Iris pigment epithelial cell (primary cell): Measurements from ENCODE around the gene AZU1.

Experiments used
- DNase-seq: peaks from one replicate; pipeline ENCODE4 v3.0.0-alpha.2; 2011; ENCODE audit warnings: low read depth

AZU1 gene

DNA sequence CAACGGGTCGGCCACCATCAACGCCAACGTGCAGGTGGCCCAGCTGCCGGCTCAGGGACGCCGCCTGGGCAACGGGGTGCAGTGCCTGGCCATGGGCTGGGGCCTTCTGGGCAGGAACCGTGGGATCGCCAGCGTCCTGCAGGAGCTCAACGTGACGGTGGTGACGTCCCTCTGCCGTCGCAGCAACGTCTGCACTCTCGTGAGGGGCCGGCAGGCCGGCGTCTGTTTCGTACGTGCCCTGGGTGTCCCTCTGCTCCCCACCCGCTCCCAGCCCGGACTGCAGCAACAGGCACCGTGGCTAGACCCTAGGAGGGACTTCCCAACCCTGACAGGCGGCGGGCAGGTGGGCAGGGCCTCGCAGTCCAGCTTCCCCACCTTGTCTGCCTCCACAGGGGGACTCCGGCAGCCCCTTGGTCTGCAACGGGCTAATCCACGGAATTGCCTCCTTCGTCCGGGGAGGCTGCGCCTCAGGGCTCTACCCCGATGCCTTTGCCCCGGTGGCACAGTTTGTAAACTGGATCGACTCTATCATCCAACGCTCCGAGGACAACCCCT lies 28.0 kb downstream of the AZU1 start:
- DNase-seq = no peak

DNA sequence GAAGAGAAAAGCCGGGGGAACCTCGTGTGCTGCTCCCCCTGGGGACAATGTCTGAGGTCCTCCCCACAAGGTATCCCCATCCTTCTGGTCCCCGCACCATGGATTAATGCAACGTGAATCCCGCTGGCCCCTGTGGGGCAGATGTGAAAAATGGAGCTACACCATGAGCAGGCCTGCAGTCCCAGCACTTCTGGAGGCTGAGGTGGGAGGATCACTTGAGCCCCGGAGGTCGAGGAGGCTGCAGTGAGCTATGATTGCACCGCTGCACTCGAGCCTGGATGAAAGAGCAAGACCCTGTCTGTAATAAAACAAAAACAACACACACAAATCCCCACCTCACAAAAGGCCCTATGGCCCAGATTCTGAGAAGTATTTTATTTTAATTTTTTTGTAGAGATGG lies 30.6 kb downstream of the AZU1 start:
- DNase-seq = no peak

DNA sequence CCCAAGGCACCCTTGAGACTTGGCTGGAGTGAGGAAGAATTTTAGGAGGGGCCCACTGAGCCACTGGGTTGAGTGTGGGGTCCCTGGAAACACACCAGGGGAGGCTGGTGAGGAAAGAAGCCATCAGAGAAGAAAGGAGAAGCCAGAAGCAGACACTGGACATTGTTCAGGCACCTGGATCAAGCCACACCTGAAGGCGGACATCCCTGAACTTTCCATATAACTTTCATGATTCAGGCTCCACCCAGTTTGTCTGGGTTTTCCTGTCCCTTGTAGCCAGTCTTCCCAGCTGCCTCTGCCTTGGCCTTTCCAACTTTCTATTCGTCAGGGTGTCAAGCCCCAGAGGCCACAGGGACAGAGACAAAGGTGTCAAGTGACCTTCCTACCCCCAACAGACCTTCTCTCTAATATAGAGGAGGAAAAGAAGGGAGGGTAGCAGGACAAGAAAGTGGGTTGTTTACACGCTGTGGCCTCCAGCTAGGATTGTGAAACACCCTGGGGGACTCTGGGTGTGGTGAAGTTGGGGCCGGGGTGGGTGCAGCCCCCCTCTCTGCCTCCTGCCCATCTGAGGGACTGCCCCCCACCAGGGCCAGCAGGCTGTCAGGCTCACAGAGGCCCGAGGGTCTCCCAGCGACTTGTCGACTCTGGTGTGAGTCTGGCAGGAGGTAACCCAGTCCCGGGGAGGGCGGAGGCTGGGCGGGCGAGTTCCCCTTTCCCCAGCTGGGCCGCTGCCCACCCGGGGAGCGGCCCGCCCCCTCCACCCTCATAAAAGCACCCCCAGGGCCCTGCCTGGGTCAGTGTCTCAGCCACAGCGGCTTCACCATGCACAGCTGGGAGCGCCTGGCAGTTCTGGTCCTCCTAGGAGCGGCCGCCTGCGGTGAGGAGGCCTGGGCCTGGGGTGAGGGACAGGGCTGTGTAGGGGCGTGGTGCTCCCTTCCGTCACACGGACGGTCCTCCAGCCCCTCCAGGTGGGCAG lies 31.5 kb downstream of the AZU1 start, which contains the start of gene CFD:
Gene CFD (plus strand): TSS at position 797 of the 976 bp plus-strand sequence. CDS start 26 bp downstream, at position 823.
- no peak for DNase-seq

DNA sequence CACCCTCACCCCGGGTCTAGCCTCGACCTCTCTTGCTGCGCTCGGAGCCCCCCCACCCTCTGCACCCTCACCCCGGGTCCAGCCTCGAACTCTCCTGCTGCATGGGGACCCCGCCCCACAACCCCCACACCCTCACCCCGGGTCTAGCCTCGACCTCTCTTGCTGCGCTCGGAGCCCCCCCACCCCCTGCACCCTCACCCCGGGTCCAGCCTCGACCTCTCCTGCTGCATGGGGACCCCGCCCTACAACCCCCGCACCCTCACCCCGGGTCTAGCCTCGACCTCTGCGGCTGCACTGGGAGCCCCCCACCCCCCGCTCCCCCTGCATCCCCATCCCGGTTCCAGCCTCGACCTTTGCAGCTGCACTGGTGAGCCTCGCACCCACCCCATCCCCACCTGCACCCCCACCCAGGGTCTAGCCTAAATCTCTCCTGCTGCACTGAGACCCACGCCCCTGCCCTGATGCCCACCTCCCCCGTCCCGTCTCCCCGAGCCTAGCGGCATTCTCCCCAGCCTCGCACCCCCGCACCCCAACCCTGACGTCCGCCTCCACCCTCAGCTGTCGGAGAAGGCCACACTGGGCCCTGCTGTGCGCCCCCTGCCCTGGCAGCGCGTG lies 33.6 kb downstream of the AZU1 start:
- DNase-seq = no peak

DNA sequence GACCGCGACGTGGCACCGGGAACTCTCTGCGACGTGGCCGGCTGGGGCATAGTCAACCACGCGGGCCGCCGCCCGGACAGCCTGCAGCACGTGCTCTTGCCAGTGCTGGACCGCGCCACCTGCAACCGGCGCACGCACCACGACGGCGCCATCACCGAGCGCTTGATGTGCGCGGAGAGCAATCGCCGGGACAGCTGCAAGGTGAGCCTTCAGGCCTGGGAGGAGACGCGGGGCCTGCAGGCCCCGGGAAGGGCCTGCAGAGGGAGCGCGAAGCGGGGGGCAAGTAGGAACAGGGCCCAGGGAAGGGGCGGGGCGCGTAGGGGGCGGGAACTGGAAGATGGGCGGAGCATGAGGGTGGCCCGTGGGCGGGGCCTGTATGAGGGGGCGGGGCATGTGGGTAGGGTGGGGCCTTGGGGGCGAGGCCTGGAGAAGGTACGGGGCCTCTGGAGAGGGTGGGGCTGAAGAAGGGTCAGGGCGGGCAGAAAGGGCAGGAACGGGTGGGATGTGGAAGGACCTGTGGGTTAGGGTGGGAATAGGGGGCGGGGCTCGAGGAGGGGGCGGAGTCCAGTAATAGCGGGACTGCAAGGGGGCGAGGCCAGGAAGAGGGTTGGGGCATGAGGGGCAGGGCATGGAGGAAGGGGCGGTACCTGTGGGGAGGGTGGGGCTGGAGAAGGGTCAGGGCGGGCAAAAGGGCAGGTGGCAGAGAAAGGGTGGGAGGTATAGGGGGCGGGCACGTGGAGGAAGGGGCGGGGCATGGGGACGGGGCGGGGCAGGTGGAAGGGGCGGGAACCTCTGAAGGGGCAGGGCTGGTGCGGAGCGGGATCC lies 34.3 kb downstream of the AZU1 start:
- DNase-seq = peak; percentile 21

DNA sequence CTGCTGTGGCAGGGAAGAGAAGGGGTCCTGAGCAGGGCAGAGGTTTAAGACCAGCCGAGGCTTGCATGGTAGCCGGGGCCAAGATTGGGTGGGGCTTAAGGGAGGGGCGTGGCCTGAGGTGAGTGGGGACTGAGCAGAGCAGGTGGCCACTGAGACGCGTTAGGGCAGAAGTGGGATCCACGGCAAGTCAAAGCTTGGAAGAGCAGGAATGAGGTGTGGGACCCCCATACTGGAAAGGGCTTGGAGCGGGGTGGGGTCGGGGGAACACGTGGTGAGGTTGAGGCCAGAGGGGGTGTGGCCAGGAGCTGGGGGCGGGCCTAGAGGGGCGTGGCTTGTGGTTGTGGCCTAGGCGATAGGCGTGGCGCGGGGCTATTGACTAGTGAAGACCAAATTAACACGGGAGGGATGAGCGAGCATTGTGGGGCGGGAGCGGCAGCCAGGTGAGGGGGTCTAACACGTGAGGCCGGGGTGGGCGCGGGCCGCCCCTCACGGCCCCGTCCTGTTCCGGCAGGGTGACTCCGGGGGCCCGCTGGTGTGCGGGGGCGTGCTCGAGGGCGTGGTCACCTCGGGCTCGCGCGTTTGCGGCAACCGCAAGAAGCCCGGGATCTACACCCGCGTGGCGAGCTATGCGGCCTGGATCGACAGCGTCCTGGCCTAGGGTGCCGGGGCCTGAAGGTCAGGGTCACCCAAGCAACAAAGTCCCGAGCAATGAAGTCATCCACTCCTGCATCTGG lies 35.1 kb downstream of the AZU1 start:
- DNase-seq = peak; percentile 49

DNA sequence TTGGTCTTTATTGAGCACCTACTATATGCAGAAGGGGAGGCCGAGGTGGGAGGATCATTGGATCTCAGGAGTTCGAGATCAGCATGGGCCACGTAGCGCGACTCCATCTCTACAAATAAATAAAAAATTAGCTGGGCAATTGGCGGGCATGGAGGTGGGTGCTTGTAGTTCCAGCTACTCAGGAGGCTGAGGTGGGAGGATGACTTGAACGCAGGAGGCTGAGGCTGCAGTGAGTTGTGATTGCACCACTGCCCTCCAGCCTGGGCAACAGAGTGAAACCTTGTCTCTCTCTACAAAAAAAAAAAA lies 35.6 kb downstream of the AZU1 start:
- DNase-seq = no peak

DNA sequence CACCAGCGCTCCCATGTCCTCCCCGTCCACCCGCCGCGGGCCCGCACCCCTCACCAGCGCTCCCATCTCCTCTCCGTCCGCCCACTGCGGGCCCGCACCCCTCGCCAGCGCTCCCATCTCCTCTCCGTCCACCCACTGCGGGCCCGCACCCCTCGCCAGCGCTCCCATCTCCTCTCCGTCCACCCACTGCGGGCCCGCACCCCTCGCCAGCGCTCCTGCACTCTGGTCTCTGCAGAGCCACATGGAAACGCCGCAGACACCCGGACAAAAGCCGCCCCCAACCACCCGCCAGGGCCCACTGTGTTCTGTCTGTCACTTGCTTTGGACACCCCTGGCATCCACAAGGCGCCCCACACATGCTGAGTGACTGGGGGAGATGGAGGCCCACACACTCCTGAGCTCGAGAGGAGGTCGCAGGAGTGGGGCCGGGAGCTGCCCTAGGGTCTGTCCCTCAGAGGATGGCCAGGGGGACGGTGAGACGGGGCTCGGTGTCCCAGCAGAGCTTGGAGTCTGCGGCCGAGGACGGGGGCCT lies 39.2 kb downstream of the AZU1 start:
- DNase-seq = no peak

DNA sequence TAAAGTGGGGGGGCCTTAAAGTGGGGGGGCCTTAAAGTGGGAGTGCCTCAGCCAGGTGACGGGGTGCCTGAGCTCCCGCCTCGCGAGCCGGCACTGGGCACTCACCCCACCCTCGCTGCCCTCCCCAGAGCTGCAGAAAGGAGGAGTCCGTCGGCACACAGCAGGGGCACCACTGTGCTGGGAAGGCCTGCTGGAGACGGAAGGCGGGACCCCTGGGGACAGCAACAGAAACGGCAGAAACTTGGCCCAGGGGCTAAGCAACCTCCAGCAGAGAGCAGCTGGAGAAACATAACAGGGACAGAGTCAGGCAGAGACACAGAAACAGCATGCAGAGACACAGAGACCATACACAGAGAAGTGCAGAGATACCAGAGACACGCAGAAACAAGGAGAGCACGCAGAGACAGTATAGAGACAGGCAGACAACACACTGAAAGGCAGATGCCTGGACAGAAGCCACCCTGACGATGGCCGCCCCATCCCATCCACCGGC lies 39.7 kb downstream of the AZU1 start:
- no peak for DNase-seq

DNA sequence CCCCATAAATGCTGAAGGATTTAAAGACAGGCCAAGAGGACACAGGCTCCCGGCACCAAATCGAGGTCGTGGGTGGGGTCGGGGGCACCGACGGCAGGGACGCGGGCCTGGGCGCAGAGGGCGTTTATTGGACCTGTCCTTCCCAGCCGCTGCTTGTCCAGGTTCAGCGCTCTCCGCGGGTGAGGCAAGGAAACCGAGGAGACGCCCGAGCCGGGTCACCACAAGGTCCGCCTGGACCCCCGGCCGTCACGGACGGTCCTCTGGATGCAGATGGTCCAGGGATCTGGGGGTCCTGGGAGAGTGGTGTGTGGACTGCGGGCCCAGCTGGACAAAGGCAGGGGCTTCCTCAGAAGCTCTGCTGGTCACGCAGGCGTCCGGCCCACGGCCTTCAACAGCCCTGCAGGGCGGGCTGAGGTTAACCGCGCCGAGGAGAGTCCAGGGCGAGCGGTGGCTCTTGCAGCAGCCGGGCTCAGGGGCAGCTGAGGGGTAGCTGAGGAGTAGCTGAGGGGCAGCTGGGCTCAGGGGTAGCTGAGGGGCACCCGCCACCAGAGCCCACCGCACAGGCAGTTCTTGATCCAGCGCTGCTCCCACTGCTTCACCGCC lies 40.3 kb downstream of the AZU1 start:
- no peak for DNase-seq

DNA sequence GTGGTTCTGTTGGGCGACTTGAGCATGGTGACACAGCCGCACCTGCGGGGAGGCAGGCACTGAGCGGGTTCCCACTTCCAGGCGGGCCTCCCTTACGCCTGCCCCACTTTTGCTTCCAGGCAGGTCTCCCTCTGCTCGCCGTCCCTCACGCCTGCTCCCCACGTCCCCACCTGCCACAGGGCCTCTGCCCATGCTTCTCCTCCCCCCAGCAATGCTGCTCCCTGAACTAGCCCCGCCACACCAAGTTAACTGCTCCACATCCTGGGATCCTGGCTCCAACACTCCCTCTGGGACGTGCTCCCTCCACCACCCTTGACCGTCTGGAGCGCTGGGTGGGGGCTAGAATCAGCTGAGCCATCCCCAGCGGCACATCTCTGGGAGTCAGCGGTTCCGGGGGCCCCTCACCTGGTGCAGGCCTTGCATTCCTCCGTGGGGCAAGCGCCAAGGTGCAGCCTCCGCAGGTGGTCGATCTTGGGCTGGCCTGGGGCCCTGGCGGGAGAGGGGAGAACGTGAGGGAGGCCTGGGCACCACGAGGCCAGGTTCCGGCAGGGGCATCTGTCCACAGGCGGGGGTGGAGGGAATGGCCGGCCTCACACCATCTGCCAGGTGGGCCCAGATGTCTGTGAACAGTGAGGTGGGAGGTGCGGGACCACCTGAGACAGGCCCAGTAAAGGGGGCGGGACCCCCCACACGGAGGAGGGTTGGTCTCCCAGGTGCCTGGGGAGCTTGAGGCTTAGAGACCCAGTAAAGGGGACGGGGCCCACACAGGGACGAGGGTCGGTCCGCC lies 41.0 kb downstream of the AZU1 start:
- no peak for DNase-seq

DNA sequence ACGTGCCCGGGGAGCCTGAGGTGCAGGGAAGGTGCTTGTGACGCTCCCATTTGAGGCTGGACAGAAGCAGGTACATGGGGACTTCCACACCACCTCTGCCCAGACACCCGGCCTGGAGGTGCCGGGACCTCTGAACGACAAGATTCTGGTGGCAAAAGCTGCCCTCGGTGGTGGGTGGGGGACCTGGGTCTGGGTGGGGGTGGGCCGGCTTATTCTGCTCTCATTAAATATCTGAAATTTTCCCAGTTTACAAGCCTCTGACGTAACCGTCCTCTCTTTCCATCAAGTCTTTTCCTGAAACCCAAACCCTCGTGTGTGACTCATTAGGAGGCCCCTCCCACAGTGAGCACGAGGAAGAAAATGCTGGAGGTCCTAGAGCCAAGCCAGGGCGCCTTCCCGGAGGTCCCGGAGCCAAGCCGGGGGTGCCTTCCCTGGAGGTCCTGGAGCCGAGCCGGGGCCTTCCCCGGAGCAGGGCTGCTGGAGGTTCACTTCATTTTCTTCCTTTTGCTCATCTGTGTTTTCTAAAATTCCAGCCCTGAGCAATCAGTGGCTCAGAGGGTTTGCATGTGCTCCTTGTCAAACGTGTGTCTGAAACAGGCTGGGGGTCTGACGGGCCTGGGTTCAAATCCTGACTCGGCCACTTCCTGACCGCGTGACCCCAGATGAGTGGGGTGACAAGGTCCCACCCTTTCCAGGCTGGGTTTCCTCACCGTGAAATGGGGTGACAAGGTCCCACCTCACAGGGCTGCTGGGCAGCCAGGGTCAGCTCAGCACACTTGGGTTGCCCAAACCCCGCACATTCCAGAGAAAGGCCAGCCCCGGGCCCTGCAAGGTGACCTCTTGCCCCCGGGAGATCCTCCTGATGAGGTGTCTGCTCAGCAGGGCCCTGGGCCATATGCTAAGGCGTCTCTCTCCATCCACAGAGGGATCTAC lies 41.9 kb downstream of the AZU1 start:
- peak; percentile 93 for DNase-seq

DNA sequence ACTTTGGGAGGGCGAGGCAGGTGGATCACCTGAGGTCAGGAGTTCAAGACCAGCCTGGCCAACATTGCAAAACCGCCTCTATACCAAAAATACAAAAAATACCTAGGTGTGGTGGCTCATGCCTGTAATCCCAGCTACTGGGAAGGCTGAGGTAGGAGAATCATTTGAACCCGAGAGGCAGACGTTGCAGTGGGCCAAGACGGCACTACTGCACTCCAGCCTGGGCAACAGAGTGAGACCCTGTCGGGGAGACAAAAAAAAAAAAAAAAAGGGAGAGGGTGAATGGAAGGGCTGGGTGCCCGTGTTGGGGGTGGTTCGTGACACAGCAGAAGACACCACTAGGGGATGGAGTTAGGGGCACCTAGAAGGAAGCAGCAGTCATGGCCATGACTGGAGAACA lies 42.7 kb downstream of the AZU1 start:
- DNase-seq = no peak

DNA sequence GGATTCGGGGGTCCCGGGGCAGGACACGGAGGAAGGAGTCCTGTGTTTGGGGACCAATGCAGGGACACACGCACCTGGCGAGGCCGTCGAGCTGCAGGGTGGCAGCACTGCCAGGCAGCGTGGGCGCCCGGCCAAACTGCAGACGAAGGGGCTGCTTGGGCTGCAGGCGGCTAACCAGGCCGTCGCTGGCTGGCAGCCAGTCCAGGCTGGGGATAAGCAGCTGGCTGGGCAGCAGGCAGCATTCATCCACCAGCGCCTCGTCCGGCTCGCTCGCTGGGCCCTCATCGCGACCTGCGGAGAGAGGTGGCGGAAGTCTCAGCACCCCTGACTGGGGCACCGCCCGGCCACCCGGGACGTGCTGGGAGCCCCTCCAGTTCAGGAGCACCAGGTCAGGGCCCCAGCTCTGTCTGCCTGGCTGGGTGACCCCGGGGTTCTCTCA lies 43.3 kb downstream of the AZU1 start:
- DNase-seq = no peak

DNA sequence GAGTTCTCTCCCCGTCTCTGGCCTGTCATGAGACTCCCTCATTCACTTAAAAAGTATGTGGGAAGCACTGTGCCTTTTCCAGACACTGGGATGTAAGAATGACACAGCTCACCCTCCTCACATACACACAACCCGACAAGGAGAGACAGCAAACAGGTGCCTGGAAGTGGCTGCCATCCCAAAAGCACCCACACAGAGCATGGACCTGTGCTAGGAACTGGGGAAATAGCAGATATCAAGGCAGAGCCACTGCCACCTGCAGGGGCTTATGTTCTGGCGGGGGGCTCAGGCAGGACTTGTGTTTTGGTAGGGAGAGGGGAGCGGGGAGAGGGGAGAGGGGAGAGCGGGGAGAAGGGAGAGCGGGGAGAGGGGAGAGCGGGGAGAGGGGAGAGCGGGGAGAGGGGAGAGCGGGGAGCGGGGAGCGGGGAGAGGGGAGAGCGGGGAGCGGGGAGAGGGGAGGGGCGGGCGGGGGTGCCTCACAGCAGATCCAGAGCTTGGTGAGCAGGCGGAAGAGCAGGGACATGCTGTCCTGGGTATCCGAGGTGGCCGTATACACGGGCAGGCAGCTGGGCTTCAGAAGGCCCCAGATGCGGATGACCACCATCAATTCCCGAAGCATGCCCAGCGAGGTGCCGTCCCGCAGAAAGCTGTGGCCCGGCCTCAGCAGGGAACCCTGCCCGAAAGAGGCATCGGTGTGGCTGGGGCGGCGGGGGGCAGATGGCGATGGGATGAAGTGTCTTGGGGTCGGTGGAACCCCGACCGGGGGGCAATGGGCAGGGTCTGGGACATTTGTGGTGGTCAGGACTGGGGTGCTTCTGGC lies 44.0 kb downstream of the AZU1 start:
- DNase-seq = no peak

DNA sequence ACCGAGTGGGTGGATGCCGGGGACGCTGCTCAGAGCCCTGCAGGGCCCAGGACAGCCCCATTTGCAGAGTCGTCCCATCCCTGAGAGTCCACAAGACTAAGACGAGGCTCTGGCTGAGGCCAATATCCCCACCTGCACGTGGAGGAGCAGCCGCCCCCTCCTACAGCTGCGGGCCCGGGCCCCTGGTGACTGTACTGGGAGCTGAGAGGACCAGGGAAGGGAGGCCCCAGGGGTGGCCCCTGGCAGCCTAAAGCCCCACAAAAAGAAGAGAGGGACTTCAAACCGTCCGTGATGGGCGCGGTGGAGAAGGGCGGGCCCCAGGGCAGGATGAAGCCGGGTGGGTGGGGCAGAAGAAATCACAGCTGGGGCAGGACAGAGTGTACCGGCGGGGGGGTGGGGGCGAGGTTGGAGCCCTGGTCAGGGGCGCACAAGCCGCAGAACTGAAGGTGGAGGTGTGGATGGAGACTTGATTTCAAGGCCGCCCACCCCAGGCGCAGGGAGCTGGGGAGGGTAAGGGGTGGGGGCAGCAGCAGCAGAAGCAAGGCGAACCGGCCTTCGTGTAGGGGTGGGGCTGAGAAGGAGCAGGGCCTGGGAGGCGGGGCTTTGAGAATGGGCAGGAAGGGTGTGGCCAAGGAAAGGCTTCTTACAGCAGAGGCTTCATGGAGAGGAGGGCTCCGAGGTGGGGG lies 44.8 kb downstream of the AZU1 start:
- peak; percentile 76 for DNase-seq

DNA sequence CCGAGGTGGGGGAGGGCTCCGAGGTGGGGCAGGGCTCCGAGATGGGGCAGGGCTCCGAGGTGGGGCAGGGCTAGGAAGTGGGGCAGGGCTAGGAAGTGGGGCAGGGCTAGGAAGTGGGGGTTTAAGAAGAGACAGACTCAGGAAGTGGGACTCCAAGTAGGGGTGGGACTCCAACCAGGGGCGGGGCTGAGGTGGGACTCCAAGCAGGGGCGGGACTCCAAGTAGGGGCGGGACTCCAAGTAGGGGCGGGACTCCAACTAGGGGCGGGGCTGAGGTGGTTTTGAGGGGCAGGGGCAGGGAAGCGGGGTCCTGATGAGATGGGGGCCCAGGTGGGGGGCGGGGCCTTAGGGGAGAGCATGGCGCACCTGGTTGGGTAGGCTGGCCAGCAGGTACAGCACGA lies 45.4 kb downstream of the AZU1 start:
- peak; percentile 75 for DNase-seq
